Lower leg skin (tissue), 4 donors: ENCODE data around the gene TLX1. TPM values are rescaled to one million over a fixed set of nuclear protein-coding genes. Genes with fewer than 3 reads are reported as not detected.

Experiments
- DNase-seq, 2 donors: peaks; one replicate each; pipeline ENCODE4 v3.0.0-alpha.2; 2019; ENCODE audit warnings: low spot score in 2 of 2
- H3K4me3 ChIP-seq: fragments of 200-600 bp; sonication (generic); 2 replicates; pipeline ENCODE4 v1.5.1; 2017; ENCODE audit warnings: mild to moderate bottlenecking, low read depth; ENCODE audit not compliant: poor library complexity, severe bottlenecking
- CTCF ChIP-seq, 3 donors: fragments of 450-650 bp; IDR thresholded peaks; one replicate each; pipeline ENCODE4 v1.5.1; 2016; ENCODE audit warnings: antibody characterized with exemption in 3 of 3, mild to moderate bottlenecking in 3 of 3, moderate library complexity in 2 of 3
- POLR2A ChIP-seq, 2 donors: fragments of 450-650 bp; IDR thresholded peaks; one replicate each; pipeline ENCODE4 v1.6.1; 2016 to 2017; ENCODE audit warnings: antibody characterized with exemption in 2 of 2, mild to moderate bottlenecking in 1 of 2, moderate library complexity in 1 of 2
- WGBS, 2 donors: methylation state at CpG; one replicate each; pipeline ENCODE4 v1.1.5; 2018; 5-methylcytosine and 5-hydroxymethylcytosine counted together
- intact Hi-C: fragments of 100-400 bp; cut with DNase I; formaldehyde crosslinking; loops from one replicate; pipeline ENCODE4 v1.15.0; 2023; ENCODE audit warnings: low total_unique reads
- total RNA-seq, 4 donors: library from RNA; depleted of rRNA; stranded (reverse); fragments of >200 nt; gene quantifications; one replicate each; pipeline ENCODE4 v1.1.0, GENCODE V29; 2016

Gene TLX1
- total RNA-seq, 4 donors from 2014 or later, result 0.15 to 0.25 TPM; not detected in 2

- intact Hi-C loops, result no loop called here
- no peak for TF ChIP-seq CTCF (IDR thresholded peaks at IDR 0.05)
- no peak for TF ChIP-seq POLR2A (IDR thresholded peaks at IDR 0.05)
- WGBS, 2 donors, result 23 to 29% methylated on average over 12 of the region's 12 CpGs
- DNase-seq, result no peak
- no peak overlapping the region for H3K4me3 ChIP-seq
Measured at GRCh38 chr10:101112799-101113594, 18.1 kb upstream of the TLX1 start.

GRCh38 chr10:101113890-101114403 is 17.2 kb upstream of the TLX1 start:
- no peak for DNase-seq
- TF ChIP-seq CTCF (IDR thresholded peaks at IDR 0.05) (no peak), POLR2A (IDR thresholded peaks at IDR 0.05) (no peak)
- intact Hi-C loops, result no loop called here
- WGBS, 2 donors, result 54 to 63% methylated on average over 2 of the region's 2 CpGs
- H3K4me3 ChIP-seq, result no peak overlapping the region

- no peak for DNase-seq
- WGBS, 2 donors, result 48% methylated on average over 2 of the region's 2 CpGs
- H3K4me3 ChIP-seq, result no peak overlapping the region
- no peak for TF ChIP-seq POLR2A (IDR thresholded peaks at IDR 0.05)
- no peak for TF ChIP-seq CTCF (IDR thresholded peaks at IDR 0.05)
- intact Hi-C loops, result no loop called here
Measured at GRCh38 chr10:101114646-101115045, 16.5 kb upstream of the TLX1 start.

GRCh38 chr10:101116754-101117153 is 14.3 kb upstream of the TLX1 start:
- H3K4me3 ChIP-seq, result no peak overlapping the region
- 83 to 85% methylated on average over 6 of the region's 6 CpGs for whole genome bisulfite sequencing, 2 donors
- no peak for DNase-seq
- TF ChIP-seq POLR2A (IDR thresholded peaks at IDR 0.05) (no peak), CTCF (IDR thresholded peaks at IDR 0.05) (no peak)
- intact Hi-C loops, result no loop called here

- WGBS, 2 donors, result 21 to 30% methylated on average over 1 of the region's 1 CpG
- H3K4me3 ChIP-seq, result no peak overlapping the region
- TF ChIP-seq CTCF (IDR thresholded peaks at IDR 0.05) (no peak), POLR2A (IDR thresholded peaks at IDR 0.05) (no peak)
- no peak for DNase-seq
- intact Hi-C loops, result no loop called here
Measured at GRCh38 chr10:101118031-101118430, 13.1 kb upstream of the TLX1 start.
